SH-SY5Y (cell line): ENCODE results near the gene DGCR8.

Experiments
- GATA2 ChIP-seq: IDR thresholded peaks from 2 replicates; pipeline ENCODE4 v1.6.1; 2011; ENCODE audit warnings: mild to moderate bottlenecking, low read depth, low read length
- GATA3 ChIP-seq: IDR thresholded peaks from 2 replicates; pipeline ENCODE4 v1.6.1; 2011; ENCODE audit warnings: low read depth, mild to moderate bottlenecking, low read length, moderate library complexity

- TF ChIP-seq GATA3, result no peak
- no peak for TF ChIP-seq GATA2
Observed at GRCh38 chr22:20158391-20159036, 78.5 kb downstream of the DGCR8 start.
